ENCODE data around the gene NPEPL1.

The NPEPL1 gene

GRCh38 chr20:58713801-58714339 lies 21.3 kb downstream of the NPEPL1 start:
- Histone ChIP-seq H3K36me3 (ENCODE audit: insufficient read depth, low read length) (no peaks in the 10 kb centered on the region), H3K79me2 (ENCODE audit: insufficient read depth, low read length) (no peaks in the 10 kb centered on the region), H3K9ac (ENCODE audit: low read length) (no peak overlapping the region), H3K9me2 (ENCODE audit: low read depth, low read length) (no peaks in the 10 kb centered on the region), H3K9me3 (ENCODE audit: low read length) (no peaks in the 10 kb centered on the region), H3K4me3 (ENCODE audit: low read depth, low read length, poor library complexity, severe bottlenecking) (no peak overlapping the region), H4K20me1 (ENCODE audit: insufficient read depth, low read length) (no peaks in the 10 kb centered on the region), H3F3A (ENCODE audit: insufficient read depth, low read length) (no peaks in the 10 kb centered on the region), H3K4me1 (ENCODE audit: insufficient read depth, low read length, severe bottlenecking) (no peaks in the 10 kb centered on the region), H2AFZ (ENCODE audit: low read length) (no peak overlapping the region), H3K4me2 (ENCODE audit: low read length) (no peak overlapping the region), H3K27me3 (ENCODE audit: insufficient read depth, low read length) (no peaks in the 10 kb centered on the region), H3K27ac (ENCODE audit: low read depth, low read length, poor library complexity, severe bottlenecking) (no peak overlapping the region)
- no peak for TF ChIP-seq CTCF (IDR thresholded peaks at IDR 0.05; ENCODE audit: low read length)

GRCh38 chr20:58714340-58714922 lies 21.8 kb downstream of the NPEPL1 start:
- Histone ChIP-seq H3K4me3 (ENCODE audit: low read depth, low read length, poor library complexity, severe bottlenecking) (no peak overlapping the region), H3K9me3 (ENCODE audit: low read length) (no peaks in the 10 kb centered on the region), H3K9ac (ENCODE audit: low read length) (no peak overlapping the region), H4K20me1 (ENCODE audit: insufficient read depth, low read length) (no peaks in the 10 kb centered on the region), H3K4me1 (ENCODE audit: insufficient read depth, low read length, severe bottlenecking) (no peaks in the 10 kb centered on the region), H3K79me2 (ENCODE audit: insufficient read depth, low read length) (no peaks in the 10 kb centered on the region), H3K27ac (ENCODE audit: low read depth, low read length, poor library complexity, severe bottlenecking) (no peak overlapping the region), H3K27me3 (ENCODE audit: insufficient read depth, low read length) (peaks cover 3% of the 10 kb centered on the region; the same call in 1 of the 2 replicates), H2AFZ (ENCODE audit: low read length) (no peak overlapping the region), H3K9me2 (ENCODE audit: low read depth, low read length) (no peaks in the 10 kb centered on the region), H3K36me3 (ENCODE audit: insufficient read depth, low read length) (no peaks in the 10 kb centered on the region), H3K4me2 (ENCODE audit: low read length) (no peak overlapping the region), H3F3A (ENCODE audit: insufficient read depth, low read length) (no peaks in the 10 kb centered on the region)
- TF ChIP-seq CTCF (IDR thresholded peaks at IDR 0.05; ENCODE audit: low read length), result no peak
- TF ChIP-seq EZH2 (IDR thresholded peaks at IDR 0.05; ENCODE audit: borderline replicate concordance, low read length), result no peak

GRCh38 chr20:58714923-58715351 lies 22.3 kb downstream of the NPEPL1 start:
- Histone ChIP-seq H3K79me2 (ENCODE audit: insufficient read depth, low read length) (no peaks in the 10 kb centered on the region), H3K36me3 (ENCODE audit: insufficient read depth, low read length) (no peaks in the 10 kb centered on the region), H3K4me3 (ENCODE audit: low read depth, low read length, poor library complexity, severe bottlenecking) (no peak overlapping the region), H3K9me2 (ENCODE audit: low read depth, low read length) (no peaks in the 10 kb centered on the region), H3K9ac (ENCODE audit: low read length) (no peak overlapping the region), H3K27ac (ENCODE audit: low read depth, low read length, poor library complexity, severe bottlenecking) (no peak overlapping the region), H3K4me2 (ENCODE audit: low read length) (no peak overlapping the region), H4K20me1 (ENCODE audit: insufficient read depth, low read length) (no peaks in the 10 kb centered on the region), H3K4me1 (ENCODE audit: insufficient read depth, low read length, severe bottlenecking) (no peaks in the 10 kb centered on the region), H3K27me3 (ENCODE audit: insufficient read depth, low read length) (peaks cover 6% of the 10 kb centered on the region), H3K9me3 (ENCODE audit: low read length) (no peaks in the 10 kb centered on the region), H2AFZ (ENCODE audit: low read length) (no peak overlapping the region), H3F3A (ENCODE audit: insufficient read depth, low read length) (no peaks in the 10 kb centered on the region)
- TF ChIP-seq CTCF (IDR thresholded peaks at IDR 0.05; ENCODE audit: low read length) (no peak), EZH2 (IDR thresholded peaks at IDR 0.05; ENCODE audit: borderline replicate concordance, low read length) (no peak)

All from OCI-LY1 (cell line).